Activated CD4-positive, alpha-beta T cell treated with anti-CD3 and anti-CD28 coated beads, Interleukin-10, Interleukin-2, amounts not matched to agents 100 ng/mL and 50 ng/mL, durations not matched to agents 16 hours and 8 hours (primary cell): ENCODE measurements around the gene CCSER1.
"Not testable (repeated sequence)": the region's sequence is repeated elsewhere in the genome, so short reads cannot be mapped to it uniquely, and the experiment has no call there.

Source experiments
- DNase-seq: peaks from one replicate; pipeline ENCODE4 v3.0.0-alpha.2; 2020

Gene CCSER1

GRCh38 chr4:91317434-91317833, 1190.2 kb downstream of the CCSER1 start:
- DNase-seq, result no peak

- no peak for DNase-seq
These were observed 1192.5 kb downstream of the CCSER1 start for GRCh38 chr4:91319556-91320268.

- no peak for DNase-seq
These were observed 1195.8 kb downstream of the CCSER1 start for GRCh38 chr4:91322961-91323360.

GRCh38 chr4:91325495-91325894, 1198.3 kb downstream of the CCSER1 start:
- no peak for DNase-seq

- not testable (repeated sequence) for DNase-seq
These were observed 1199.0 kb downstream of the CCSER1 start for GRCh38 chr4:91326167-91326566.

GRCh38 chr4:91330555-91331137, 1203.5 kb downstream of the CCSER1 start:
- DNase-seq, result no peak

DNA sequence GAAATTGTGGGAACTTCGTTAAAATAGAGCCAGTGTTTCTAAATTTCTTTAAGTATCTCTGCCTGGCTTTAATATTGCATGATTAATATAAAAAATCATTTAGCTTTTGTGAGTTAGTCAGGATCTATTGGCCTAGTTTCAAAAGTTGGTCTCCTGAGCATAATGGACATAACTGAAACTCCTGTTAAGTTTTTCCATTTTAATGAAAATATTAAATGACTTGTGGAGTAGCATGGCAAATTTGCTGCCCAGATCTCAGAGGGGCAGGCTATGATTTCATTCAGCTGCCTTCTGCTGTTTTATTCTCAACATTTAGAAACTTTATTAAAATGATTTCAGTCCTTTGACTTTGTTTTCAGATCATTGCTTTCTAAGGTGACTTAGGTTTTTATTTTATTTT, 1213.6 kb downstream of the CCSER1 start:
- no peak for DNase-seq

DNA sequence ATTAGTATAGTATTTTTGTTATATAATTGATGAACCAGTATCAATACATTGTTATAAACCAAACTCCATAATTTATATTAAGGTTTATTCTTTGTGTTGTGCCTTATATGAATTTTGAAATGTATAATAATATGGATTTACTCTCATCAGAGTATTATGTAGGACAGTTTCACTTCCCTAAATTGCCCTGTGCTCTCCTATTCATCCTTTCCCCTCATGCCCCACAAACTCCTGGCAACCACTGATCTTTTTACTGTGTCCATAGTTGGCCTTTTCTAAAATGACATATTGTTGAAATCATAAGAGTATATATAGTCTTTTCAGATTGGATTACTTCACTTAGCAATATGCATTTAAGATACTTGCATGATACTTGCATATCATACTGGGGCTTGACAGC, 1218.4 kb downstream of the CCSER1 start:
- DNase-seq, result no peak

DNA sequence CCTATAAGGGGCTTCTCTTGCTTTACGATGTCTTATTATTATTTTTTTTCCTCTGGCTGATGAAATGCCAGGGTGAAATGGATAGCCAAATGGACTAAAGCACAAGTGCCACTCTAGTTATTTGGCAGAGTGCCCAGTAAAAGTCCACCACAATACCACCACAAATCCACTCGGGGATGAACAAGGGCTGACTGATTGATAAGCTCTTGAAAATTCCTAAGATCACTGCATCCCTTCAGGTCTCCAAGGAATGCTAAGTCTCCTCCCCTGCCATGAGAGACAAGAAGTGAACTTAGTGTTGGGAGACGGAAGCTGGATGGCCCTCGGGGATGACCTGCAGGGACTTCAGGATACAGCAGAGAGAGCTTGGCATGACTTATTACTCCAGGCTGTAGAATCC, 1229.3 kb downstream of the CCSER1 start:
- not testable (repeated sequence) for DNase-seq

- not testable (repeated sequence) for DNase-seq
These were observed 1230.8 kb downstream of the CCSER1 start for GRCh38 chr4:91358016-91358415.

GRCh38 chr4:91358621-91359020, 1231.4 kb downstream of the CCSER1 start:
- not testable (repeated sequence) for DNase-seq

DNA sequence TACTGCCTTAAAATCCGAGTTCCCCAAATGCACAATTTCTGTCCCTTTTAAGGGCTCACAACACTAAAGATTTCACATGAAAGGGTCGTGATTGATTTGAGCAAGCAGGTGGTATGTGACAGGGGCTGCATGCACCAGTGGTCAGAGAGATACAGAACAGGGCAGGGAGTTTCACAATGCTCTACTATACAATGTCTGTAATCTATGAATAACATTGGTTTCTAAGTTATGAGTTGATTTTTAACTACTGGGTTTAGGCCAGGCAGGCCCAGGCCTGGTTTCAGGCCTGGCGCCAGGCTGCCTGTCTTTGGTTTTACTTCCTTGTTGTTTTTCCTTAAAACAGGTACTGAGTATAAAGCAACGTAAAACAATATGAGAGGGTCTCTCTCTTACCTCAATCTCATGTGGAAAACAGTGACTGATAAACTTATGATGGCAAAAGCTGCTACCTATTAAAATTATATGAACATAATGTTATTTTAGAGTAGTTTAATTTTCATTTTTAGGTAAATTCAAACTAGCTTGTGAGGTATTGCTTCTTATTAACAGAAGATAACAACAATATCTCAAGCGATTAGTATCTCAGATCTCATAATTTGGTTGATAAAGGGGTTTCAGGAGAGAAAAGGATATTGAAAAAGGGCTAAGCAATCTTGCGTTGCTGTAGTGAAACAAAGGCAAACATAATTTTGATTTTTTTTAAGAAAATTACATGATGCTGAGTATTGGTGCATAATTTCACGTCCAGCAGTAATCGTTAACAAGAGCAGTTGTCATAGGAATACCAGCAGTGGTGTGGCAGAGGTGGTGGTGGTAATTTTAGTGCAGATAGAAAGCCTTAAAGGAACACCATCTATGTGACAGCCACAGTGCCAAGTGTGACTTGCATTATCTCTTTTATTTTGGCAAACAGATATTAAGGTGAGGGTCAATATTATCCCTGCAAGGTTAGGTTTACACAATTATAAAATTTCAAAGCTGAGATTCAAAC, 1232.1 kb downstream of the CCSER1 start:
- no peak for DNase-seq

DNA sequence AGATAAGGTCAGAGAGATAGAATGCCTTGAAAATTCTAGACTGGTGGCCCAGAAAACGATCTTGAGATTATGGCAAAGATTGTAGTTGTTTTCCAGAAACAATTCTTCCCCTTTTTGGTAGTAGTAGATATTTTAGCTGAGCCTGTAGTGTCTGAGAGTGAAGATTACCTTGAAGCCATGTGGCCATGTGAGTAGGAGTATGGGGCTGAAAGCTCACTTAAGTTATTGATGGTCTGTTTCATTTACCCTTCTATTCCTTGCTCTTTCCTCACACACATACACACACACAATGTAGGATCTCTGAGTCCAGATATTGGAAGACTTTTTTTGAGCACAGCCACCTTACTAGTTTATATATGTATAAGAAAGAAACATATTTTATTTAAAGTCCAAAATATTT, 1234.9 kb downstream of the CCSER1 start:
- no peak for DNase-seq

DNA sequence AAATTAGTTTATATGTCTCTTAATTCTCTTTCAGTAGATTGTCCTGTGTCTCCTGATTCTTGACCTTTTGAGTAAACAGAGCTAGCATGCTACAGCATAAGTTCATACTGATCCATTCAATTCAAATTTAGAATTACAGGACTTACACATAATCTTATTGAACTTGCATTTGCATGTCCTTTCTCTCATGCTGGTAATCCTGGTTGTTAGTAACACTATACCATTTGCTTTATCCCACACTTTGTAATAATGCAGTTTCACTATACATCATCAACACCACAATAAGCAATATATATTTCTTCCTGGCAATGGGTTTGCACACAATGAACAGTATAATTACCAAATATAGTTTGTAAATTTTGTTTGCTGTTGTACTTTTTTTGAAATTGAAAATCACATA, 1239.4 kb downstream of the CCSER1 start:
- DNase-seq, result no peak

DNA sequence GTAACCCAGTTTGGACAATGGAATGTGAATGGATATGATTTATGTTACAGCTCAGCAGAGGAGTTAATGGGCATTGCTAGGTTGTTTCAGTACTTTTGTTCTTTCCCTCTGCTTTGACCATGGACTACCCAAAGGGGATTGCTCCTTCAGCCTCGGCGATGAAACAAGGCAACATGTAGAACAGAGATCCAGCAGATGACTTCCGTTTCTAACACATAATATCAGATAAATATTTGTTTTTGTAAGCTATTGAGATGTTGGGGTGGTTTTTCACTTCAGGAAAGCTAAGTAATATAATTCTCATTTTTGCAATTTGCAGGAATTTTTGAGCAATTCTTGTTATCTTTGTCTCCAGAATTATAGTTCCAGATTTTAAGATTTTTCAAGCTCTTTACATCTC, 1241.9 kb downstream of the CCSER1 start:
- DNase-seq, result no peak

- DNase-seq, result no peak
These were observed 1246.4 kb downstream of the CCSER1 start for GRCh38 chr4:91373546-91373945.

DNA sequence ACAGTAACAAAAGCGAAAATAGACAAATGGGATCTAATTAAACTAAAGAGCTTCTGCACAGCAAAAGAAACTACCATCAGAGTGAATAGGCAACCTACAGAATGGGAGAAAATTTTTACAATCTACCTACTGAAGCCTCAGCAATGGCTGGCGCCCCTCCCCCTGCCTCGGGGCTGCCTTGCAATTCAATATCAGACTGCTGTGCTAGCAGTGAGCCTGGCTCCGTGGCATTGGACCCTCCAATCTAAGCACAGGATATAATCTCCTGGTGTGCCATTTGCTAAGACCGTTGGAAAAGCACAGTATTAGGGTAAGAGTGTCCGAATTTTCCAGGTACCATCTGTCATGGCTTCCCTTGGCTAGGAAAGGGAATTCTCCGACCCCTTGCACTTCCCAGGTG, 1278.2 kb downstream of the CCSER1 start:
- DNase-seq, result not testable (repeated sequence)

DNA sequence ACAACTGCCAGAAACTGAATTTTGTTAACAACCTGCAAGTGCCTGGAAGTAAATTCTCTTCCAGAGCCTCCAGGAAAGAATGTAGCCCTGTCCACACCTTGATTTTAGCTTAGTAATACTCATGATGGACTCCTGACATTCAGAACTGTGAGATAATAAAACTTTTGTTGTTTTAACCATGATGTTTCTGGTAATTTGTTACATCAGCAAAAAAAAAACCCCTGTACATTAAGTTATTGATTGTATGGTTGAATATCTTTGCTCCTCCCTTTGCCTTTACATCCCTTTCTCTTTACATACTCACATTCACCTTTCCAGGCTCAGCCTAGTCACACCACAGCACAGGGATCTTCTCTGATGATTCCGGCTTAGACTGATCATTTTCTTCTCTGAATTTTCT, 1294.8 kb downstream of the CCSER1 start:
- DNase-seq, result no peak

DNA sequence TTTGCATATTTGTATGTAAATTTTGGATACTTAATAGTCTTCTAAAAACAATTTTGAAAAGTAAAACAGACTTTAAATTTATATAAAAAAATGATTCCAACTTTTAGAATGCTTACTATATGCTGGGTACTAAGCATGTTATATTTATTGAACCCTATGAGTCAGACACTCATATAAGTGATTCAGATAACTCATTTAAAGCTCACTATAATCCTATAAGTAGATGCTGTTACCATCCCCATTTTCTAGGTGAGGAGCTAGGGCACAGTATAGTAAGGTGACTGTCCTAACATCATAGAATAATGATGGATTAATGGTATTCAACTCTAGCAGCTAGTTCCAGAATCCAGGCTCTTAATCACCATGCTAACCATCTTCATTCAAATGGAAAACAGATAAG, 1299.5 kb downstream of the CCSER1 start:
- DNase-seq, result no peak

- no peak for DNase-seq
These were observed 1300.0 kb downstream of the CCSER1 start for GRCh38 chr4:91427171-91427570.

DNA sequence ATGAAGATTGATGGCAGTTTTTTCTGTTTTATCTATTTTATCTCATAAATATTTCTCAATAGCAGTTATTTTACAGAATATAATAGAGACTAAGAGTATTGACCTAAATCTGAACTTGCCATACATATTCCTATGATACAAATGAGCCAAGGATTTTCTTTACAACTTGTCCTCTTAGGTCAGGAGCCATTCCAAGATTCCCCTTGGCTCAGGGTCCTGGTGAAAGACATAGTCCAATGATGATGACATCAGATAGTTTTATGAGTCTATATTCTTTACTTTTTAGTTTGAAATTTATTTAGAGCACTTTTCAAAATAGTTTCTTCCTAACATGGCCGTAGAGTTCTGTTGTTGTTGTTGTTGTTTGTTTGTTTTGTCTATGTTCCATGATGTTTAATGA, 1307.4 kb downstream of the CCSER1 start:
- DNase-seq, result no peak

GRCh38 chr4:91436556-91436955, 1309.4 kb downstream of the CCSER1 start:
- no peak for DNase-seq

DNA sequence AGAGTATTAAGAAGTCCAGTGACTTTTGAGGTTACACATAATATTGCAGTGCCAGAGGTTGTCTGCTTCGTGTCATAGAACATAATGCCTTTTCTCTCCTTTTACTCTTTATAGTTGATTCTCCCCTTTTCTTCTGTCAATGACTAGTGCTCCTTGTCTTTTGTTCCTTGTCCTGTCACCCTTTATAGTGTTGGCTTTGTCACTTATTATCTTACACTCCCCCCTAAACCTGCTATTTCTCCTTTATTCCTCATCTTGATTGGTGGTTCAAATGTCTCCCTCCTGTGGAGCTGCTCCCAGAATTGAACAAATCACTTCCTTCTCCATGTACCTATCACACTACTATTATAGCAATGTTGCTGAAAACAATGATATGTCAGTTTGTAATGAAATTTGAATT, 1320.0 kb downstream of the CCSER1 start:
- DNase-seq, result no peak
